Measurements from ENCODE around the gene VGLL4.

The VGLL4 gene

GRCh38 chr3:11672363-11672762 is 28.6 kb upstream of the VGLL4 start:
- no peak for DNase-seq (ENCODE audit: low read depth in 1 of 2, low spot score in 1 of 2)
- TF ChIP-seq SPI1 (IDR thresholded peaks at IDR 0.05; ENCODE audit: borderline replicate concordance, low read depth) (no peak), CTCF (IDR thresholded peaks at IDR 0.05; ENCODE audit: insufficient read depth, low read length) (no peak), POLR2AphosphoS5 (IDR thresholded peaks at IDR 0.05; ENCODE audit: low read depth) (no peak), GABPA (IDR thresholded peaks at IDR 0.05; ENCODE audit: low read depth) (no peak), REST (IDR thresholded peaks at IDR 0.05; ENCODE audit: insufficient replicate concordance, low read depth) (no peak)
- no peak overlapping the region for H3K4me3 ChIP-seq (replicated peaks; ENCODE audit: insufficient read depth, low read length)

GRCh38 chr3:11671648-11672100 is 28.0 kb upstream of the VGLL4 start:
- H3K27ac ChIP-seq (replicated peaks): no peak overlapping the region
- H3K27me3 ChIP-seq (ENCODE audit: insufficient read depth, poor library complexity, severe bottlenecking): no peaks in the 10 kb centered on the region
- no peak overlapping the region for H3K4me3 ChIP-seq (replicated peaks; ENCODE audit: insufficient read depth, low read length)
- TF ChIP-seq GABPA (IDR thresholded peaks at IDR 0.05; ENCODE audit: low read depth): no peak
- TF ChIP-seq SPI1 (IDR thresholded peaks at IDR 0.05; ENCODE audit: borderline replicate concordance, low read depth): peak; percentile 44; the same call in 1 of the 2 replicates
- no peak for DNase-seq (ENCODE audit: low read depth in 1 of 2, low spot score in 1 of 2)

More at GRCh38 chr3:11672363-11672762, 28.6 kb upstream of the VGLL4 start:
- Histone ChIP-seq H3K27ac (replicated peaks) (no peak overlapping the region), H3K27me3 (ENCODE audit: insufficient read depth, poor library complexity, severe bottlenecking) (no peaks in the 10 kb centered on the region)

- H3K27me3 ChIP-seq (ENCODE audit: insufficient read depth, poor library complexity, severe bottlenecking): no peaks in the 10 kb centered on the region
- H3K27ac ChIP-seq (replicated peaks): no peak overlapping the region
- H3K4me3 ChIP-seq (replicated peaks; ENCODE audit: insufficient read depth, low read length): no peak overlapping the region
- DNase-seq (ENCODE audit: low read depth in 1 of 2, low spot score in 1 of 2): no peak
- TF ChIP-seq GABPA (IDR thresholded peaks at IDR 0.05; ENCODE audit: low read depth): no peak
- no peak for TF ChIP-seq POLR2AphosphoS5 (IDR thresholded peaks at IDR 0.05; ENCODE audit: low read depth)
- TF ChIP-seq SPI1 (IDR thresholded peaks at IDR 0.05; ENCODE audit: borderline replicate concordance, low read depth): no peak
- TF ChIP-seq REST (IDR thresholded peaks at IDR 0.05; ENCODE audit: insufficient replicate concordance, low read depth): no peak
- no peak for TF ChIP-seq CTCF (IDR thresholded peaks at IDR 0.05; ENCODE audit: insufficient read depth, low read length)
These were observed 24.8 kb upstream of the VGLL4 start for GRCh38 chr3:11668243-11669235.

- no peaks in the 10 kb centered on the region for H3K27me3 ChIP-seq (ENCODE audit: insufficient read depth, poor library complexity, severe bottlenecking)
- H3K4me3 ChIP-seq (replicated peaks; ENCODE audit: insufficient read depth, low read length): no peak overlapping the region
- no peak for TF ChIP-seq REST (IDR thresholded peaks at IDR 0.05; ENCODE audit: insufficient replicate concordance, low read depth)
- DNase-seq (ENCODE audit: low read depth in 1 of 2, low spot score in 1 of 2): no peak
- H3K27ac ChIP-seq (replicated peaks): no peak overlapping the region
These were observed 21.6 kb upstream of the VGLL4 start for GRCh38 chr3:11665331-11665730.

Data from HL-60 (cell line).